GM12891 (cell line): ENCODE measurements around the gene PGAP1.
"Not testable (repeated sequence)": the region's sequence is repeated elsewhere in the genome, so short reads cannot be mapped to it uniquely, and the experiment has no call there.

Experiments
- POLR2A ChIP-seq: IDR thresholded peaks from 2 replicates; pipeline ENCODE4 v1.6.1; 2011; ENCODE audit warnings: low read depth, low read length, control low read depth
- POLR2AphosphoS5 ChIP-seq: IDR thresholded peaks from 2 replicates; pipeline ENCODE4 v1.6.1; 2011; ENCODE audit warnings: low read depth, low read length, control low read depth
- TAF1 ChIP-seq: IDR thresholded peaks from 2 replicates; pipeline ENCODE4 v1.6.1; 2011; ENCODE audit warnings: low read depth, low read length, control low read depth

- TF ChIP-seq POLR2A, POLR2AphosphoS5, TAF1: not testable (repeated sequence)
Measured at GRCh38 chr2:196905365-196905764, 21.1 kb downstream of the PGAP1 start.
